HepG2 (cell line): ENCODE measurements around the gene DDRGK1. TPM values are rescaled to one million over a fixed set of nuclear protein-coding genes. Genes with fewer than 3 reads are reported as not detected.
A peak's percentile ranks its signal among the peaks of the same experiment; 100 is the strongest.

Source experiments
- ATAC-seq: fragments of 200-7000 bp; cut with Tn5 transposase; 3 replicates; pipeline ENCODE4 v1.9.1; 2020; ENCODE audit warnings: mild to moderate bottlenecking, moderate library complexity
- Bru-seq: library from RNA; stranded (reverse); fragments of 400-500 nt; gene quantifications from one replicate; lab custom pipeline; 2021; lab: Mats Ljungman, UMichigan
- BruChase-seq, 2 experiments: library from RNA; stranded (reverse); fragments of 400-500 nt; gene quantifications; one replicate each; lab custom pipeline; 2021; lab: Mats Ljungman, UMichigan
- BruUV-seq: library from RNA; stranded (reverse); fragments of 400-500 nt; replicated peaks from 2 replicates; lab custom pipeline; 2021; lab: Mats Ljungman, UMichigan
- CTCF ChIA-PET: fragments of 300-600 bp; formaldehyde crosslinking; extraction: SDS; loops from one replicate; lab custom pipeline; 2021; ENCODE audit warnings: low total read pairs, inconsistent platforms, low intra/inter-chr PET ratio; lab: Yijun Ruan, JAX
- POLR2A ChIA-PET: fragments of 350-600 bp; sonication (Branson Sonifier 250); formaldehyde crosslinking; loops from one replicate; lab custom pipeline; 2020; ENCODE audit warnings: antibody characterized with exemption, inconsistent platforms; lab: Yijun Ruan, JAX
- DNase-seq: peaks from one replicate; pipeline ENCODE4 v3.0.0-alpha.2; 2015; ENCODE audit warnings: low spot score
- FAIRE-seq: peaks from 3 replicates; lab custom pipeline; 2011; peaks lifted over from hg19 to GRCh38; lab: Jason Lieb, UNC
- H2AFZ ChIP-seq: one replicate; pipeline ENCODE4 v1.6.1; 2011; ENCODE audit warnings: low read length, inconsistent platforms
- H3K27ac ChIP-seq: fragments of 300-600 bp; 3 replicates; pipeline ENCODE4 v1.8.0; 2011; ENCODE audit warnings: mixed run types, mild to moderate bottlenecking, mixed read lengths, low read length, inconsistent platforms; ENCODE audit not compliant: insufficient read depth; ENCODE audit errors: extremely low read length
- H3K27me3 ChIP-seq, 2 experiments: fragments of 200-600 bp in 1 of 2; 2 replicates in 1 of 2; 3 replicates in 1 of 2; pipeline versions ENCODE4 v1.6.0 to v1.8.0; 2011; ENCODE audit warnings: low read length in 2 of 2, mild to moderate bottlenecking in 2 of 2, moderate library complexity in 2 of 2, inconsistent platforms in 1 of 2; ENCODE audit not compliant: insufficient read depth in 2 of 2, control insufficient read depth in 1 of 2
- H3K36me3 ChIP-seq, 2 experiments: fragments of 200-600 bp in 1 of 2; replicated peaks in 1 of 2; 2 replicates in 1 of 2; 3 replicates in 1 of 2; pipeline versions ENCODE4 v1.5.1 to v1.8.0; 2011; ENCODE audit warnings: low read length in 2 of 2, inconsistent platforms in 1 of 2; ENCODE audit not compliant: insufficient read depth in 2 of 2, control insufficient read depth in 1 of 2
- H3K4me1 ChIP-seq: 2 replicates; pipeline ENCODE4 v1.5.1; 2012; ENCODE audit warnings: low read length, inconsistent platforms; ENCODE audit not compliant: insufficient read depth
- H3K4me2 ChIP-seq: 2 replicates; pipeline ENCODE4 v1.6.0; 2011; ENCODE audit warnings: low read depth, low read length, inconsistent platforms
- H3K4me3 ChIP-seq, 3 experiments: fragments of 200-600 bp in 1 of 3; sonication (generic), shearing (Covaris generic) in 1 of 3; replicated peaks in 1 of 3; 2 replicates each; pipeline ENCODE4 v1.5.1; 2011 to 2016; ENCODE audit warnings: low read length in 3 of 3, inconsistent platforms in 2 of 3, low read depth in 2 of 3, mild to moderate bottlenecking in 2 of 3, control low read depth in 1 of 3, mixed read lengths in 1 of 3; ENCODE audit not compliant: insufficient read depth in 1 of 3
- H3K79me2 ChIP-seq: one replicate; pipeline ENCODE4 v1.6.1; 2011; ENCODE audit warnings: low read length, inconsistent platforms; ENCODE audit not compliant: insufficient read depth
- H3K9ac ChIP-seq: 2 replicates; pipeline ENCODE4 v1.6.0; 2011; ENCODE audit warnings: mild to moderate bottlenecking, low read depth, low read length, inconsistent platforms; ENCODE audit not compliant: insufficient read depth
- H3K9me3 ChIP-seq: 2 replicates; pipeline ENCODE4 v1.5.1; 2012; ENCODE audit warnings: mild to moderate bottlenecking, low read length
- H4K20me1 ChIP-seq: 2 replicates; pipeline ENCODE4 v1.6.0; 2011; ENCODE audit warnings: inconsistent platforms, mild to moderate bottlenecking, low read length, moderate library complexity; ENCODE audit not compliant: insufficient read depth
- GPBP1L1 ChIP-seq: sonication (generic); formaldehyde crosslinking; IDR thresholded peaks from 2 replicates; pipeline ENCODE4 v1.5.0; 2020; ENCODE audit warnings: mild to moderate bottlenecking, missing genetic modification reagents
- NR2C2 ChIP-seq: sonication (generic); formaldehyde crosslinking; IDR thresholded peaks from 2 replicates; pipeline ENCODE4 v1.4.0; 2020; ENCODE audit warnings: missing genetic modification reagents, mild to moderate bottlenecking, moderate library complexity, borderline replicate concordance
- PHF5A ChIP-seq: IDR thresholded peaks from one replicate; pipeline ENCODE4 v1.6.1; 2018; ENCODE audit warnings: low read depth, missing genetic modification reagents; ENCODE audit not compliant: unreplicated experiment
- PRMT3 ChIP-seq: sonication (generic); formaldehyde crosslinking; IDR thresholded peaks from 2 replicates; pipeline ENCODE4 v1.8.1; 2022; ENCODE audit warnings: low read depth, mild to moderate bottlenecking, moderate library complexity, missing genetic modification reagents, borderline replicate concordance
- RBFOX2 ChIP-seq: fragments of 200-400 bp; formaldehyde crosslinking; IDR thresholded peaks from 2 replicates; pipeline ENCODE4 v1.6.1; 2017; ENCODE audit warnings: low read depth, mild to moderate bottlenecking, low read length
- SAFB2 ChIP-seq: sonication (generic); formaldehyde crosslinking; IDR thresholded peaks from 2 replicates; pipeline ENCODE4 v1.5.1; 2020; ENCODE audit warnings: missing genetic modification reagents, low read depth, mild to moderate bottlenecking, borderline replicate concordance
- SP5 ChIP-seq: IDR thresholded peaks from 2 replicates; pipeline ENCODE4 v1.6.1; 2016; ENCODE audit warnings: low read depth, borderline replicate concordance
- SRSF9 ChIP-seq: fragments of 200-400 bp; formaldehyde crosslinking; IDR thresholded peaks from 2 replicates; pipeline ENCODE4 v1.6.1; 2018; ENCODE audit warnings: borderline replicate concordance, mild to moderate bottlenecking, low read depth, low read length; ENCODE audit not compliant: insufficient read depth, poor library complexity, severe bottlenecking
- ZBTB49 ChIP-seq: sonication (generic); formaldehyde crosslinking; IDR thresholded peaks from 2 replicates; pipeline ENCODE4 v1.4.0; 2020; ENCODE audit warnings: missing genetic modification reagents, borderline replicate concordance
- ZNF274 ChIP-seq: sonication (generic); formaldehyde crosslinking; IDR thresholded peaks from 2 replicates; pipeline ENCODE4 v1.5.1; 2020; ENCODE audit warnings: mild to moderate bottlenecking, missing genetic modification reagents
- ZNF296 ChIP-seq: sonication (generic); formaldehyde crosslinking; conservative IDR thresholded peaks from 2 replicates; pipeline ENCODE4 v1.5.0; 2020; ENCODE audit warnings: mild to moderate bottlenecking, missing genetic modification reagents
- ZNF496 ChIP-seq: sonication (generic); formaldehyde crosslinking; IDR thresholded peaks from 2 replicates; pipeline ENCODE4 v1.8.1; 2023; ENCODE audit warnings: mild to moderate bottlenecking, moderate library complexity, missing genetic modification reagents; ENCODE audit not compliant: insufficient replicate concordance
- WGBS: methylation state at CpG from one replicate; pipeline ENCODE4 v1.1.6; 2017; ENCODE audit warnings: low lambda C conversion rate; 5-methylcytosine and 5-hydroxymethylcytosine counted together
- in situ Hi-C: cut with HindIII; loops from 2 replicates; pipeline ENCODE4 v1.10.0; 2017; ENCODE audit warnings: low pct_unique_long_range_greater_than_20kb; ENCODE audit not compliant: extremely low pct_ligation_motif_present
- intact Hi-C: fragments of 100-400 bp; cut with micrococcal nuclease; formaldehyde crosslinking; loops from one replicate; pipeline ENCODE4 v1.10.0; 2022; ENCODE audit not compliant: unreplicated experiment
- long read RNA-seq, 2 experiments: library from RNA in 1 of 2; library from polyadenylated mRNA in 1 of 2; stranded (forward) in 1 of 2; unstranded in 1 of 2; transcript quantifications; one replicate each; pipeline ENCODE4 v2.0.0, GENCODE V29; 2019 to 2022
- polyA minus RNA-seq, 3 experiments: library from RNA; depleted of rRNA, polyadenylated mRNA; stranded (reverse); fragments of >200 nt; gene quantifications; 2 replicates each; pipeline ENCODE4 v1.2.3, GENCODE V29; 2011; ENCODE audit warnings: low replicate concordance in 1 of 3
- polyA plus RNA-seq, 8 experiments: library from polyadenylated mRNA; depleted of rRNA in 3 of 8; stranded (reverse) in 7 of 8; unstranded in 1 of 8; fragments of >200 nt; fragmentation: Illumina TruSeq in 4 of 8; extraction: Trizol in 4 of 8; gene quantifications; 2 replicates each; pipeline versions ENCODE4 v1.2.1 to v1.2.3, GENCODE V29; 2011 to 2016; ENCODE audit warnings: low read depth in 4 of 8, missing spikeins in 1 of 8, mixed read lengths in 1 of 8; ENCODE audit not compliant: insufficient read depth in 1 of 8
- total RNA-seq, 5 experiments: library from RNA; depleted of rRNA; stranded (reverse); fragments of >200 nt; fragmentation: Illumina TruSeq; extraction: Trizol; gene quantifications; 2 replicates each; pipeline ENCODE4 v1.2.3, GENCODE V29; 2016; ENCODE audit warnings: low read depth in 1 of 5

DDRGK1 gene
- 75.4 and 149 TPM in 2 replicates for total RNA-seq (2016; rRNA removed; fragmentation: Illumina TruSeq; extraction: Trizol)
- 59.4 and 65.6 TPM in 2 replicates for total RNA-seq (2016; cell fraction: cytosol; rRNA removed; fragmentation: Illumina TruSeq; extraction: Trizol; ENCODE audit: low read depth)
- total RNA-seq (2016; cell fraction: insoluble cytoplasmic fraction; rRNA removed; fragmentation: Illumina TruSeq; extraction: Trizol) = 69.3 and 161 TPM in 2 replicates
- 57.6 and 58.7 TPM in 2 replicates for total RNA-seq (2016; cell fraction: membrane; rRNA removed; fragmentation: Illumina TruSeq; extraction: Trizol)
- total RNA-seq (2016; cell fraction: nucleus; rRNA removed; fragmentation: Illumina TruSeq; extraction: Trizol) = 105 and 136 TPM in 2 replicates
- 96.7 and 116 TPM in 2 replicates for polyA plus RNA-seq (2011; rRNA removed)
- polyA plus RNA-seq (2011; cell fraction: cytosol; rRNA removed) = 133 and 142 TPM in 2 replicates
- polyA plus RNA-seq (2011; cell fraction: nucleus; rRNA removed) = 122 and 134 TPM in 2 replicates
- polyA plus RNA-seq (2012) = 104 and 147 TPM in 2 replicates
- polyA plus RNA-seq (2016; cell fraction: cytosol; fragmentation: Illumina TruSeq; extraction: Trizol; ENCODE audit: low read depth) = 51.1 and 51.9 TPM in 2 replicates
- polyA plus RNA-seq (2016; cell fraction: insoluble cytoplasmic fraction; fragmentation: Illumina TruSeq; extraction: Trizol; ENCODE audit: low read depth) = 80.6 and 85.9 TPM in 2 replicates
- polyA plus RNA-seq (2016; cell fraction: membrane; fragmentation: Illumina TruSeq; extraction: Trizol; ENCODE audit: low read depth) = 52.8 and 53.4 TPM in 2 replicates
- polyA plus RNA-seq (2016; cell fraction: nucleus; fragmentation: Illumina TruSeq; extraction: Trizol; ENCODE audit: insufficient read depth, low read depth) = 240 and 250 TPM in 2 replicates
- polyA minus RNA-seq (2011; rRNA and poly(A)+ RNA removed; ENCODE audit: low replicate concordance) = 19.0 and 51.1 TPM in 2 replicates
- polyA minus RNA-seq (2011; cell fraction: cytosol; rRNA and poly(A)+ RNA removed) = 40.1 and 44.2 TPM in 2 replicates
- 48.9 and 52.6 TPM in 2 replicates for polyA minus RNA-seq (2011; cell fraction: nucleus; rRNA and poly(A)+ RNA removed)
- percentile 90 among the genes with signal in this experiment for Bru-seq, nascent RNA
- percentile 93 among the genes with signal in this experiment for BruChase-seq, experiment 1, labeled RNA remaining after a 6-hour chase
- percentile 92 among the genes with signal in this experiment for BruChase-seq, experiment 2, labeled RNA remaining after a 2-hour chase
- long read RNA-seq, experiment 1, transcript DDRGK1-201 (9 exons, 1,306 nt) = major isoform, 241 of 278 reads
- long read RNA-seq, experiment 1, partial matches to known transcripts = 13 of 278 reads
- long read RNA-seq, experiment 1, other reads (novel, unspliced or antisense) = 23 of 278 reads
- long read RNA-seq, experiment 2, transcript DDRGK1-201 (9 exons, 1,306 nt) = major isoform, 64 of 515 reads
- long read RNA-seq, experiment 2, partial matches to known transcripts = 292 of 515 reads
- long read RNA-seq, experiment 2, other reads (novel, unspliced or antisense) = 158 of 515 reads

GRCh38 chr20:3204124-3204794 is at the start of gene DDRGK1:
Gene DDRGK1 (minus strand): TSS chr20:3204682. CDS start chr20:3204627, 55 bp downstream.
- CTCF ChIA-PET = no interaction called here
- Histone ChIP-seq H3K9me3 (no peaks in the 10 kb centered on the region), H3K4me2 (peak within 1 kb of the TSS; percentile 89), H4K20me1 (peaks cover 4% of the 10 kb centered on the region; the same call in 1 of the 2 replicates), H3K4me3 (peak within 1 kb of the TSS; percentile 76 to 98 (median 81)), H3K27me3 (peaks cover 0 to 6% of the 10 kb centered on the region in 2 experiments; a peak in 1 of 5 replicates), H3K4me1 (peaks cover 34% of the 10 kb centered on the region), H3K79me2 (peaks cover 37% of the 10 kb centered on the region), H3K9ac (peak within 1 kb of the TSS; percentile 91), H3K27ac (peak within 1 kb of the TSS; percentile 87), H2AFZ (no peak within 1 kb of the TSS), H3K36me3 (peaks cover 18 to 24% of the 10 kb centered on the region in 2 experiments)
- in situ Hi-C loops = no loop called here
- TSS peak; percentile 77 for BruUV-seq
- ATAC-seq = peak; percentile 84
- WGBS = under 1% methylated on average over 40 of the region's 48 CpGs
- POLR2A ChIA-PET = interaction anchor here (0.9 to 2.8 kb wide), 9 partner anchors 15 to 43 kb away, joined by 3 to 15 read pairs (median 5); partner anchors contain the start of genes FASTKD5, LZTS3 and UBOX5
- DNase-seq = peak; percentile 85
- intact Hi-C loops = loop anchor here (1.0 kb wide), 1 partner anchor 34 kb away; no protein-coding TSS in a partner anchor
- FAIRE-seq = peak; percentile 23
- TF ChIP-seq NR2C2 (CRISPR knock-in tag) (peak; percentile 49), RBFOX2 (peak; percentile 99), ZBTB49 (CRISPR knock-in tag) (no peak), ZNF274 (peak; percentile 95), PRMT3 (CRISPR knock-in tag) (no peak), PHF5A (CRISPR knock-in tag) (peak; percentile 97), ZNF296 (CRISPR knock-in tag) (peak; percentile 62; the same call in 1 of the 2 replicates), SAFB2 (CRISPR knock-in tag) (peak; percentile 99; the same call in 1 of the 2 replicates), GPBP1L1 (no peak), ZNF496 (CRISPR knock-in tag) (no peak), SP5 (CRISPR knock-in tag) (peak; percentile 90), SRSF9 (no peak)
